D721Med (cell line): ENCODE data around the gene CHM.

ENCODE experiments used
- DNase-seq: peaks from one replicate; pipeline ENCODE4 v3.0.0; 2011; ENCODE audit warnings: low spot score; ENCODE audit not compliant: insufficient read length
- FAIRE-seq: peaks from 2 replicates; lab custom pipeline; 2011; peaks lifted over from hg19 to GRCh38; lab: Jason Lieb, UNC
- TF ChIP-seq, protein P1 (sequence below): IDR thresholded peaks from 2 replicates; pipeline ENCODE4 v1.5.1; 2012; ENCODE audit warnings: mild to moderate bottlenecking, control low read depth; ENCODE audit not compliant: insufficient read depth; ENCODE audit errors: missing control alignments

Gene CHM, protein sequence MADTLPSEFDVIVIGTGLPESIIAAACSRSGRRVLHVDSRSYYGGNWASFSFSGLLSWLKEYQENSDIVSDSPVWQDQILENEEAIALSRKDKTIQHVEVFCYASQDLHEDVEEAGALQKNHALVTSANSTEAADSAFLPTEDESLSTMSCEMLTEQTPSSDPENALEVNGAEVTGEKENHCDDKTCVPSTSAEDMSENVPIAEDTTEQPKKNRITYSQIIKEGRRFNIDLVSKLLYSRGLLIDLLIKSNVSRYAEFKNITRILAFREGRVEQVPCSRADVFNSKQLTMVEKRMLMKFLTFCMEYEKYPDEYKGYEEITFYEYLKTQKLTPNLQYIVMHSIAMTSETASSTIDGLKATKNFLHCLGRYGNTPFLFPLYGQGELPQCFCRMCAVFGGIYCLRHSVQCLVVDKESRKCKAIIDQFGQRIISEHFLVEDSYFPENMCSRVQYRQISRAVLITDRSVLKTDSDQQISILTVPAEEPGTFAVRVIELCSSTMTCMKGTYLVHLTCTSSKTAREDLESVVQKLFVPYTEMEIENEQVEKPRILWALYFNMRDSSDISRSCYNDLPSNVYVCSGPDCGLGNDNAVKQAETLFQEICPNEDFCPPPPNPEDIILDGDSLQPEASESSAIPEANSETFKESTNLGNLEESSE

DNA sequence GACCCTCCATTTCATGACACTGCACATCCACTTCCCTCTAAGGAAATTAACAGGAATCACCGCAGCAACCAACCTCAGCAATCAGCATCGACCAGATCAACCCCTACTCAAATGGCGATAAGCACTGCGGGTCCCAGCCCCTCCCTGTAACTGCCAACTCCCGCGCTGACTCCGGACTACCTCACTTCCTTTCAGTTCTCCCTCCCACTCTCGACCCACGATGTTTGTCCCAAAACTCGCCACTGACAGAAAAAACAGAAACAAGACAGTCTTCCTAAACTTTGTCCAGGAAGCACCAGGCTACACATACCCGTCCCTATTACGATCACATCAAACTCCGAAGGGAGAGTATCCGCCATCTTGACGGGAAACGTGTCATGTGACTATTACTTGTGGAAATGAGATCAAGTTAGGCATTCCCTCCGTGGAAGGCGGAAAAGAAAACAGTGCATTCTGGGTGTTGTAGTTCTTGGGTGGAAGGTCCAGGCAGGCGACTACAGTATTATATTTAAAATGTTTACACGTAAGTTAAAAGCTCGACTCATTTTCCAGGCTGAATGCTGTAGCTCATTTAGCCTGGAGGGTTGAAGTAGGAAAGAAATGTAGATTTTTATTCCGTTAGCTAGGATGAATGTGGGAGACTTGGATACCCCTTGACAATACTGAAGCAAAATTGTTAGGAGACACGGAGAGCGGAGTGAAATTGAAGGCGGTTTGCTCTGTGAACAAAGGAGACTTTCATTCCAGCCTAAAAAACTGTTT is at the start of gene CHM:
TSS of gene CHM (minus strand) at position 385 of the 762 bp plus-strand sequence. CDS start at position 359, 26 bp downstream.
- DNase-seq: peak; percentile 13
- TF ChIP-seq, protein P1, sequence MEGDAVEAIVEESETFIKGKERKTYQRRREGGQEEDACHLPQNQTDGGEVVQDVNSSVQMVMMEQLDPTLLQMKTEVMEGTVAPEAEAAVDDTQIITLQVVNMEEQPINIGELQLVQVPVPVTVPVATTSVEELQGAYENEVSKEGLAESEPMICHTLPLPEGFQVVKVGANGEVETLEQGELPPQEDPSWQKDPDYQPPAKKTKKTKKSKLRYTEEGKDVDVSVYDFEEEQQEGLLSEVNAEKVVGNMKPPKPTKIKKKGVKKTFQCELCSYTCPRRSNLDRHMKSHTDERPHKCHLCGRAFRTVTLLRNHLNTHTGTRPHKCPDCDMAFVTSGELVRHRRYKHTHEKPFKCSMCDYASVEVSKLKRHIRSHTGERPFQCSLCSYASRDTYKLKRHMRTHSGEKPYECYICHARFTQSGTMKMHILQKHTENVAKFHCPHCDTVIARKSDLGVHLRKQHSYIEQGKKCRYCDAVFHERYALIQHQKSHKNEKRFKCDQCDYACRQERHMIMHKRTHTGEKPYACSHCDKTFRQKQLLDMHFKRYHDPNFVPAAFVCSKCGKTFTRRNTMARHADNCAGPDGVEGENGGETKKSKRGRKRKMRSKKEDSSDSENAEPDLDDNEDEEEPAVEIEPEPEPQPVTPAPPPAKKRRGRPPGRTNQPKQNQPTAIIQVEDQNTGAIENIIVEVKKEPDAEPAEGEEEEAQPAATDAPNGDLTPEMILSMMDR: no peak
- FAIRE-seq: peak; percentile 21

DNA sequence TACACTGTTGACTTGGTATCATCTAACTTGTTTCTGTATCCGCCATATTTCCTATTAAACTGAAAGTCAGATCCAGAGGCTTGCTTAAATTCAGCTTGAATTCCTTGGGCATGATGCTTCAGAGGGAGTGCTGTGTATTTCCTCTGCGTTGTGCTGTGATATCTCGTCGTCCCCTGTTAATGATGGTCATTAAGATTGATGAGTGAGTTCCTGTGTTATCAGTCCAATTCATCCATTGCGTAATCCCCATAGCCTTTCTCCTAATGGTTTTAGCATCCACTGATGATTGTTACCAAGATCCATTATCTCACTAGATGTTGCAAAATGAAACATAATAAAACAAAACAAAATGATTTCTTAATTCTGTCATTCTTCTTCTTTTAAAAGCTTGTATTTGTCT is 31.3 kb upstream of the CHM start:
- DNase-seq (no peak), FAIRE-seq (no peak)
- TF ChIP-seq, protein P1: no peak

GRCh38 chrX:86066998-86067397 is 19.6 kb upstream of the CHM start:
- no peak for FAIRE-seq
- no peak for DNase-seq
- TF ChIP-seq, protein P1: no peak

DNA sequence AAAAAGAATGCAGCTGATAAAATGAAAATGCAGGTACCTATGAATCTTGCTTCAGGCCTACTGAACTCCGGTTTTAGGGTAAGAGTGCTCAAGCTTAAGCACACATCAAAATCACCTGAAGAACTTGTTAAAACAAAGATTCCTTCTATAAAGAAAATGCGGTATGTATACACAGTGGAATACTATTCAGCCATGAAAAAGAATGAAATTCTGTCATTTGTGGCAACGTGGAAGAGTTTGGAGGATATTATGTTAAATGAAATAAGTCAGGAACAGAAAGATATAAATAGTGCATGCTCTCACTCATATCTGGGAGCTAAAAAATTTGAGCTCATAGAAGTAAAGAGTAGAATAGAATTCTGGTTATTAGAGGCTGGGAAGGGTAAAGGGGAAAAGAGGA is 14.0 kb upstream of the CHM start:
- FAIRE-seq (no peak), DNase-seq (no peak)
- TF ChIP-seq, protein P1: no peak

- DNase-seq (no peak), FAIRE-seq (no peak)
- TF ChIP-seq, protein P1: no peak
Measured at GRCh38 chrX:86051741-86052140, 4.4 kb upstream of the CHM start.

DNA sequence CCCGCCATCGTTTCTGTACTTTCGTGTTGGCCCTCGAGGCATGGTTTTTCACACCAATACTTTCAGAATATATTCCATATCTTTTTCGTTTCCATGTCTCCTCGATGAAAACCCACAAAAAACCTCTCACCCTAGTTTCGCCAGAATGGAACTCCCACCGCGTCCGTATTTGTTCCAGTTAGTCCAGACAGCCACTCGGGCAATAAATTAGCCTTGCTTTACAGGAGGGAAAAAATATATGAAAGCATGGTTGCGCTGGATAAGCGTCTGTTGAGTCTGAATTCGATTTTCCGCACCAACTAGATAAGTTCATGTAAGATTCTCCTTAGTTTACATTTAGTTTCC is 550 bp upstream of the CHM start:
- FAIRE-seq (no peak), DNase-seq (no peak)
- TF ChIP-seq, protein P1: no peak
